MM.1S (cell line): Measurements from ENCODE around the gene TMEFF2.

Experiments used
- DNase-seq: peaks from one replicate; pipeline ENCODE4 v3.0.0-alpha.2; 2015
- H2AFZ ChIP-seq: fragments of 300-600 bp; sonication (generic); 2 replicates; pipeline ENCODE4 v1.6.0; 2016; ENCODE audit warnings: antibody characterized with exemption, low read length
- H3F3A ChIP-seq: fragments of 300-600 bp; sonication (generic); 2 replicates; pipeline ENCODE4 v1.6.1; 2016; ENCODE audit warnings: mild to moderate bottlenecking, antibody characterized with exemption, low read length, moderate library complexity, mixed read lengths; ENCODE audit not compliant: insufficient read depth
- H3K27ac ChIP-seq: fragments of 300-600 bp; sonication (generic); 2 replicates; pipeline ENCODE4 v1.5.1; 2016; ENCODE audit warnings: mild to moderate bottlenecking, low read length
- H3K27me3 ChIP-seq: fragments of 300-600 bp; sonication (generic); replicated peaks from 2 replicates; pipeline ENCODE4 v1.6.0; 2016; ENCODE audit warnings: low read length; ENCODE audit not compliant: insufficient read depth
- H3K36me3 ChIP-seq: fragments of 300-600 bp; sonication (generic); replicated peaks from 2 replicates; pipeline ENCODE4 v1.6.1; 2016; ENCODE audit warnings: mild to moderate bottlenecking, low read length, mixed read lengths; ENCODE audit not compliant: insufficient read depth
- H3K4me1 ChIP-seq: fragments of 300-600 bp; sonication (generic); 2 replicates; pipeline ENCODE4 v1.6.1; 2016; ENCODE audit warnings: low read length, mixed read lengths
- H3K4me2 ChIP-seq: fragments of 300-600 bp; sonication (generic); 2 replicates; pipeline ENCODE4 v1.6.0; 2016; ENCODE audit warnings: low read depth, low read length
- H3K4me3 ChIP-seq: fragments of 300-600 bp; sonication (generic); 2 replicates; pipeline ENCODE4 v1.5.1; 2016; ENCODE audit warnings: low read length, mixed read lengths
- H3K79me2 ChIP-seq: fragments of 300-600 bp; sonication (generic); 2 replicates; pipeline ENCODE4 v1.6.1; 2016; ENCODE audit warnings: mixed run types, low read length, mixed read lengths
- H3K9ac ChIP-seq: fragments of 300-600 bp; sonication (generic); 2 replicates; pipeline ENCODE4 v1.6.1; 2016; ENCODE audit warnings: low read length, mixed read lengths
- H3K9me2 ChIP-seq: fragments of 300-600 bp; sonication (generic); replicated peaks from 2 replicates; pipeline ENCODE4 v1.6.1; 2016; ENCODE audit warnings: mild to moderate bottlenecking, low read length, mixed read lengths; ENCODE audit not compliant: insufficient read depth
- H3K9me3 ChIP-seq: fragments of 300-600 bp; sonication (generic); replicated peaks from 2 replicates; pipeline ENCODE4 v1.6.1; 2016; ENCODE audit warnings: mild to moderate bottlenecking, low read length, mixed read lengths; ENCODE audit not compliant: insufficient read depth
- H4K20me1 ChIP-seq: fragments of 300-600 bp; sonication (generic); 2 replicates; pipeline ENCODE4 v1.6.1; 2016; ENCODE audit warnings: mild to moderate bottlenecking, low read length, moderate library complexity, mixed read lengths; ENCODE audit not compliant: insufficient read depth
- CTCF ChIP-seq: fragments of 300-600 bp; sonication (generic); IDR thresholded peaks from 2 replicates; pipeline ENCODE4 v1.5.1; 2016; ENCODE audit warnings: antibody characterized with exemption, low read length, mixed read lengths
- EZH2 ChIP-seq: fragments of 300-600 bp; sonication (generic); optimal IDR thresholded peaks from 2 replicates; pipeline ENCODE3; 2017; ENCODE audit warnings: low read depth, mild to moderate bottlenecking, antibody characterized with exemption, low read length, mixed read lengths
- EZH2phosphoT487 ChIP-seq: fragments of 300-600 bp; sonication (generic); IDR thresholded peaks from 2 replicates; pipeline ENCODE4 v1.6.1; 2018; ENCODE audit warnings: antibody characterized with exemption, low read length

The TMEFF2 gene

GRCh38 chr2:192099742-192100141 is 95.0 kb downstream of the TMEFF2 start:
- Histone ChIP-seq H3K4me1 (no peaks in the 10 kb centered on the region), H2AFZ (no peak overlapping the region), H3K9ac (no peak overlapping the region), H4K20me1 (no peaks in the 10 kb centered on the region), H3K9me2 (no peaks in the 10 kb centered on the region), H3K4me3 (no peak overlapping the region), H3K27ac (no peak overlapping the region), H3K36me3 (no peaks in the 10 kb centered on the region), H3K79me2 (no peaks in the 10 kb centered on the region), H3K9me3 (no peaks in the 10 kb centered on the region), H3K4me2 (no peak overlapping the region), H3K27me3 (no peaks in the 10 kb centered on the region), H3F3A (no peaks in the 10 kb centered on the region)
- DNase-seq: no peak
- TF ChIP-seq EZH2 (no peak), EZH2phosphoT487 (no peak), CTCF (no peak)

- Histone ChIP-seq H3K27ac (no peak overlapping the region), H3K4me1 (no peaks in the 10 kb centered on the region), H3K9me3 (no peaks in the 10 kb centered on the region), H3K27me3 (no peaks in the 10 kb centered on the region), H2AFZ (no peak overlapping the region), H4K20me1 (no peaks in the 10 kb centered on the region), H3K36me3 (no peaks in the 10 kb centered on the region), H3K79me2 (no peaks in the 10 kb centered on the region), H3K4me3 (no peak overlapping the region), H3K9ac (no peak overlapping the region), H3K9me2 (no peaks in the 10 kb centered on the region), H3K4me2 (no peak overlapping the region), H3F3A (no peaks in the 10 kb centered on the region)
- TF ChIP-seq EZH2 (no peak), EZH2phosphoT487 (no peak), CTCF (no peak)
- no peak for DNase-seq
Observed at GRCh38 chr2:192098814-192099491, 95.8 kb downstream of the TMEFF2 start.

GRCh38 chr2:192091476-192091875 is 103.3 kb downstream of the TMEFF2 start:
- DNase-seq: no peak

More at GRCh38 chr2:192091476-192091875, 103.3 kb downstream of the TMEFF2 start:
- Histone ChIP-seq H4K20me1 (no peaks in the 10 kb centered on the region), H3K9me3 (no peaks in the 10 kb centered on the region), H3K9me2 (no peaks in the 10 kb centered on the region), H2AFZ (no peak overlapping the region), H3K79me2 (no peaks in the 10 kb centered on the region), H3F3A (no peaks in the 10 kb centered on the region), H3K4me2 (no peak overlapping the region), H3K4me1 (no peaks in the 10 kb centered on the region), H3K27me3 (no peaks in the 10 kb centered on the region), H3K36me3 (no peaks in the 10 kb centered on the region), H3K4me3 (no peak overlapping the region), H3K27ac (no peak overlapping the region), H3K9ac (no peak overlapping the region)
- no peak for TF ChIP-seq EZH2phosphoT487
- TF ChIP-seq CTCF: no peak
- TF ChIP-seq EZH2: no peak
